GM15510 (cell line): Measurements from ENCODE around the gene PRICKLE4.

Experiments used
- POLR2A ChIP-seq: IDR thresholded peaks from 3 replicates; pipeline ENCODE4 v1.6.1; 2011; ENCODE audit warnings: borderline replicate concordance; ENCODE audit not compliant: insufficient read length; ENCODE audit errors: extremely low read depth

PRICKLE4 gene

GRCh38 chr6:41823178-41823577, 42.6 kb downstream of the PRICKLE4 start:
- TF ChIP-seq POLR2A = no peak

GRCh38 chr6:41824571-41825569, 44.3 kb downstream of the PRICKLE4 start:
- no peak for TF ChIP-seq POLR2A

DNA sequence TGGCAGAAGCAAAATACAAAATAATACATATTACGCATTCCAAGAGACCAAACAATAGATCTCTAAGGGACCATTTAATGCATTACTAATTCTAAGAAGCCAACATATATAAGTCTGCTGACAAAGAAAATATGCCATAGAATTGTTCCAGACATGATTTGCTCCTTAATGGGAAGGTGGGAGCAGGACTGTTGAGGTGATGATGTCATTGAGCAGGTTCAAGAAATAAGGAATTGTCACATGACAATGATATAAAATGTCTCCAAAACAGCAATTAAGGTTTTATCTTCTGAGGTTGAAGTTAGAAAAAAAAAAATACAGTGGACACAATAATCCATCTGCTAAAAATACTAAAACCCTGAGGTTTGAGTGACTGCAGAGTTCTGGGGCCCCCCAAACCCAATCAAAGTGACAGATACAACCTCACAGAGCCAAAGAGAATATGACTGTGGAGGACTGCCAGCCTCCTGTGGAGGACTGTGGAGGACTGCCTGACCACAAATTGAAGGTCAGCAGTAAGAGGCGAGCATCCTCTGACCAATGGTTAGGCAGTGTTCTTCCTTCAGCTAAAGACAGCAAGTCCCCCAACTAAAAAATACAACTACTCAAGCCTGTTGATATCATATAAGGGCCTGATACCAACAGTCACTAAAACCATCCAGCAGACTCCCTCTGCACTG, 45.9 kb downstream of the PRICKLE4 start:
- TF ChIP-seq POLR2A = no peak

DNA sequence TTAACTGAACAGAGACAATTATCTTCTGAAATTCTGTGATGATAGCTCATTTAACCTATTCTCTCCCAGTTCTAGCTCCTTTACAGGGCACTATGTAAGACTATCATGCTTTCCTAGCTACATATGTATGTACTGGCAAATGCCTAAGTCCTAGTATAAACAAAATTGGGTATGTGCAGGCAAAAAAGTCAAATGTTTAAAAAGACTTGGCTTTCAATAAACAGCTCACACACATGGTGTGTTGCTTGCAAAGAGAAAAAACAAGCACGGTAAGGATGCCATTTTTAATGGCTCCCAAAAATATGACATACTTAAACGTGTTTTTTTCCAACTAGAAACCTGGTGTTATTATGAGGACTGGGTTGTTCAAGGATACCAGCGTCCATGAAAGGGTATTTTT, 51.7 kb downstream of the PRICKLE4 start:
- no peak for TF ChIP-seq POLR2A

- no peak for TF ChIP-seq POLR2A
Observed at GRCh38 chr6:41836022-41836659, 55.6 kb downstream of the PRICKLE4 start.

GRCh38 chr6:41836660-41837052, 56.1 kb downstream of the PRICKLE4 start:
- no peak for TF ChIP-seq POLR2A
